Common myeloid progenitor, CD34-positive (primary cell): ENCODE data around the gene ELMO3.
A peak's percentile ranks its signal among the peaks of the same experiment; 100 is the strongest.

Experiments
- CTCF ChIA-PET: fragments of 350-600 bp; sonication (Branson Sonifier 250); formaldehyde crosslinking; loops from one replicate; lab custom pipeline; 2021; ENCODE audit warnings: antibody characterized with exemption; lab: Charles Lee
- POLR2A ChIA-PET: fragments of 350-600 bp; sonication (Branson Sonifier 250); formaldehyde crosslinking; loops from one replicate; lab custom pipeline; 2021; ENCODE audit warnings: antibody characterized with exemption; lab: Charles Lee
- DNase-seq, 3 donors: peaks; one replicate each; pipeline versions ENCODE4 v3.0.0 to v3.0.0-alpha.2; 2013
- H3K27ac ChIP-seq, 2 experiments: 1 replicate in 1 of 2; 2 replicates in 1 of 2; pipeline ENCODE4 v1.7.0; 2013; ENCODE audit warnings: inconsistent platforms in 2 of 2, low read length in 2 of 2, mild to moderate bottlenecking in 2 of 2, low read depth in 1 of 2, moderate library complexity in 1 of 2; ENCODE audit not compliant: severe bottlenecking in 2 of 2, insufficient read depth in 1 of 2, poor library complexity in 1 of 2
- H3K27me3 ChIP-seq, 5 experiments: replicated peaks in 2 of 5; 1 replicate in 3 of 5; 2 replicates in 2 of 5; pipeline versions ENCODE4 v1.6.1 to v1.7.0; 2013; ENCODE audit warnings: low read length in 4 of 5, mild to moderate bottlenecking in 2 of 5, moderate library complexity in 2 of 5, inconsistent platforms in 1 of 5; ENCODE audit not compliant: insufficient read depth in 5 of 5, control insufficient read depth in 4 of 5
- H3K36me3 ChIP-seq, 4 experiments: 1 replicate in 2 of 4; 2 replicates in 2 of 4; pipeline versions ENCODE4 v1.6.1 to v1.7.0; 2013; ENCODE audit warnings: low read length in 3 of 4, control low read depth in 1 of 4, mild to moderate bottlenecking in 1 of 4; ENCODE audit not compliant: control insufficient read depth in 4 of 4, insufficient read depth in 4 of 4
- H3K4me1 ChIP-seq, 4 experiments: 1 replicate in 3 of 4; 2 replicates in 1 of 4; pipeline versions ENCODE4 v1.6.1 to v1.7.1; 2013; ENCODE audit warnings: low read length in 3 of 4, mild to moderate bottlenecking in 3 of 4, control low read depth in 1 of 4, inconsistent platforms in 1 of 4, moderate library complexity in 1 of 4; ENCODE audit not compliant: control insufficient read depth in 4 of 4, insufficient read depth in 4 of 4; ENCODE audit errors: control extremely low read depth in 1 of 4
- H3K4me3 ChIP-seq, 7 experiments: 1 replicate in 4 of 7; 2 replicates in 3 of 7; pipeline versions ENCODE4 v1.5.1 to v1.7.0; 2013; ENCODE audit warnings: mild to moderate bottlenecking in 7 of 7, low read length in 6 of 7, moderate library complexity in 6 of 7, inconsistent platforms in 2 of 7, low read depth in 2 of 7, control low read depth in 1 of 7; ENCODE audit not compliant: insufficient read depth in 4 of 7, control insufficient read depth in 1 of 7; ENCODE audit errors: extremely low read depth in 1 of 7
- H3K9me3 ChIP-seq, 5 experiments: 1 replicate in 4 of 5; 2 replicates in 1 of 5; pipeline versions ENCODE4 v1.6.1 to v1.7.1; 2013; ENCODE audit warnings: low read length in 4 of 5, mild to moderate bottlenecking in 2 of 5, inconsistent platforms in 1 of 5, low read depth in 1 of 5, moderate library complexity in 1 of 5; ENCODE audit not compliant: control insufficient read depth in 4 of 5, insufficient read depth in 2 of 5; ENCODE audit errors: control extremely low read depth in 1 of 5
- WGBS: methylation state at CpG from one replicate; pipeline ENCODE4 v1.1.5; 2013; ENCODE audit not compliant: insufficient coverage; 5-methylcytosine and 5-hydroxymethylcytosine counted together

The ELMO3 gene

GRCh38 chr16:67215706-67216105 is 16.8 kb downstream of the ELMO3 start:
- peaks cover 0 to 35% (median 24%) of the 10 kb centered on the region in 4 experiments for H3K4me1 ChIP-seq
- no peaks in the 10 kb centered on the region for H3K27me3 ChIP-seq
- H3K4me3 ChIP-seq = no peak overlapping the region
- ChIA-PET POLR2A (no interaction called here), CTCF (interaction anchor here (1.3 to 1.6 kb wide), 2 partner anchors 8 to 15 kb away, joined by 4 to 6 read pairs; no protein-coding TSS in a partner anchor)
- H3K36me3 ChIP-seq = peaks cover 0 to 8% (median 2%) of the 10 kb centered on the region in 4 experiments
- no peak for DNase-seq
- H3K9me3 ChIP-seq = no peaks in the 10 kb centered on the region
- WGBS = 78% methylated on average over 5 of the region's 5 CpGs
- no peak overlapping the region for H3K27ac ChIP-seq

DNA sequence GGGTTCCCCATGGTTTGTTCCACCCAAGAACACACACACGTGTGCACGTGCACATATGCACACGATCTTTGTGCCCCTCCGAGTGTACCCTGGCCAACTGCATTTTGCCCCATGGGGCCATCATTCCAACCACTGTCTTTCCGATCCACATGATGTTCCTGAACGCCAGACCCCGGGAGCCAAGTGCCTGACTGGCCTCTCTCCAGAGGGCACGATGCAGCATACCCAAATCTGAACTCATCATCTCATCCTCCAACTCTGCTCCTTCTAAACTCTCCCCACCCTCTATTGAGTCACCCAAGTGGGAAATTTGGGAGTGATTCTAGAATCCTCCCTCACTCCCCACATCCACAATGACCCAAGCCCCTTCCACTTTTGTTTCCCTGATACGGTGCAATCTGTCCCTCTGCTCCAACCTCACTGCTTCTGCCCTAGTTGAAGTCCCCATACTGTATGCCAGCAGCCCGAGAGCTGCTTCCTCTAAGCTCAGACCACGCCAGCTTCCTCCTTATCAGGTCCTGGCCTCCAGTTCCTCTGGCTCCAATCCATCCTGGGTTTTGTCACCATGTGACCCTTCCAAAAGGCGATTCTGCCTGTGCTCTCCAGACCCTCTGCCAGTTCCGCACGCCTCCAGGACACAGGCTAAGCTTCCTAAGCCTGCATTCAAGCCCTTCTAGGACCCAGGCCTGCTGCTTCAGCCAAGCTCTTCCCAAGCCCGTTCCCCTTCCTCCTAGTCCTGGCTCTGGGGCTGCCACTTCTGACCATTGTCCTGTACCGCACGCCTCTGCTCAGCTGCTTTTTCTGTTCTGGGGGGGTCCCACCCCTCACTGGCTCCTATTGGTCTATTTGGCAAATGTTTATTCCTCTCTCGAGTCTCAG is 17.9 kb downstream of the ELMO3 start:
- Histone ChIP-seq H3K36me3 (peaks cover 0 to 7% (median 0%) of the 10 kb centered on the region in 4 experiments), H3K4me1 (peaks cover 0 to 35% (median 24%) of the 10 kb centered on the region in 4 experiments), H3K9me3 (no peaks in the 10 kb centered on the region), H3K27me3 (no peaks in the 10 kb centered on the region), H3K4me3 (peak overlapping the region in 2 of 7 experiments; percentile 19 to 59), H3K27ac (peak overlapping the region in 1 of 2 experiments; percentile 55)
- POLR2A ChIA-PET = interaction anchor here (0.8 to 1.3 kb wide), 2 partner anchors 14 to 29 kb away, joined by 3 to 4 read pairs; no protein-coding TSS in a partner anchor
- CTCF ChIA-PET = interaction anchor here (0.6 to 3.1 kb wide), 5 partner anchors 10 to 44 kb away, joined by 3 to 13 read pairs (median 5); partner anchors contain the start of gene TMEM208
- WGBS = 26% methylated on average over 18 of the region's 18 CpGs
- DNase-seq = peak; percentile 49 to 72 (median 67)

- Histone ChIP-seq H3K36me3 (peaks cover 3 to 12% (median 8%) of the 10 kb centered on the region in 4 experiments), H3K27ac (peak overlapping the region in 1 of 2 experiments; percentile 18), H3K4me1 (peaks cover 11 to 42% (median 33%) of the 10 kb centered on the region in 4 experiments), H3K27me3 (no peaks in the 10 kb centered on the region), H3K4me3 (peak overlapping the region in 2 of 7 experiments; percentile 1 to 19), H3K9me3 (no peaks in the 10 kb centered on the region)
- WGBS = 0% methylated on average over 3 of the region's 3 CpGs
- ChIA-PET POLR2A (interaction anchor here (1.3 kb wide), 1 partner anchor 20 kb away, joined by 3 read pairs; no protein-coding TSS in a partner anchor), CTCF (interaction anchor here (0.7 to 1.2 kb wide), 7 partner anchors 8 to 64 kb away, joined by 3 to 4 read pairs (median 3); partner anchors contain the start of gene FHOD1)
- DNase-seq = no peak
These were observed 25.1 kb downstream of the ELMO3 start for GRCh38 chr16:67223992-67224391.

DNA sequence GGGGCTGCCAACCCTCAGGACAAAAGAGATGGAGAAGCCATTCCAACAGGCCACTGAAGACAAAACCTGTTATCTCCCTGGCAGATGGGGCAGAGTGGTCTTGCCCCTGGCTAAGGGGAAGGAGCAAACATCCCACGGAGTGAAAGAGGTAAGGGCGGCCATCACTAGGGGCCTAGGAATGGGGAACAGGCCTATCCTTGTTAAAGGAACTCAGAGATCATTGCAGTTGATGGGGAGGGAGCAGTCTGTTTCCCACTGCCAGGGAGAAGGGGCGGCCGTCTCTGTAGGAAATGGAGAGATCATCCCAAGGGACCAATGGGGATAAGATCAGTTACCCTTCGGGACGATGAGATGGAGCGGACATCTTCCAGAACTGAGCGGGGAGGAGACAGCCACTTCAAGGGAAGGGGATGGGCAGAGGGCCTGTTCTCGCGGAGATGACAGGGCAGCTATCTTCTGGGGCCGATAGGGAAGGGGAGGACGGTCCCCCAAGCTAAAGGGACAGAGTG is 27.4 kb downstream of the ELMO3 start:
- peak overlapping the region; percentile 47 to 88 for H3K27ac ChIP-seq
- peaks cover 11 to 42% (median 32%) of the 10 kb centered on the region in 4 experiments for H3K4me1 ChIP-seq
- no peaks in the 10 kb centered on the region for H3K9me3 ChIP-seq
- H3K27me3 ChIP-seq = no peaks in the 10 kb centered on the region
- ChIA-PET CTCF (interaction anchor here (0.6 to 10.7 kb wide), 13 partner anchors 9 to 288 kb away, joined by 3 to 108 read pairs (median 4); partner anchors contain the start of genes ELMO3, EXOC3L1, FHOD1 and SLC9A5), POLR2A (interaction anchor here (1.4 to 3.6 kb wide), 3 partner anchors 12 to 19 kb away, joined by 5 to 42 read pairs (median 6); partner anchors contain the start of gene FHOD1)
- WGBS = 8% methylated on average over 12 of the region's 12 CpGs
- H3K36me3 ChIP-seq = peaks cover 3 to 35% (median 30%) of the 10 kb centered on the region in 4 experiments
- H3K4me3 ChIP-seq = peak overlapping the region; percentile 47 to 97 (median 90)
- DNase-seq = no peak

DNA sequence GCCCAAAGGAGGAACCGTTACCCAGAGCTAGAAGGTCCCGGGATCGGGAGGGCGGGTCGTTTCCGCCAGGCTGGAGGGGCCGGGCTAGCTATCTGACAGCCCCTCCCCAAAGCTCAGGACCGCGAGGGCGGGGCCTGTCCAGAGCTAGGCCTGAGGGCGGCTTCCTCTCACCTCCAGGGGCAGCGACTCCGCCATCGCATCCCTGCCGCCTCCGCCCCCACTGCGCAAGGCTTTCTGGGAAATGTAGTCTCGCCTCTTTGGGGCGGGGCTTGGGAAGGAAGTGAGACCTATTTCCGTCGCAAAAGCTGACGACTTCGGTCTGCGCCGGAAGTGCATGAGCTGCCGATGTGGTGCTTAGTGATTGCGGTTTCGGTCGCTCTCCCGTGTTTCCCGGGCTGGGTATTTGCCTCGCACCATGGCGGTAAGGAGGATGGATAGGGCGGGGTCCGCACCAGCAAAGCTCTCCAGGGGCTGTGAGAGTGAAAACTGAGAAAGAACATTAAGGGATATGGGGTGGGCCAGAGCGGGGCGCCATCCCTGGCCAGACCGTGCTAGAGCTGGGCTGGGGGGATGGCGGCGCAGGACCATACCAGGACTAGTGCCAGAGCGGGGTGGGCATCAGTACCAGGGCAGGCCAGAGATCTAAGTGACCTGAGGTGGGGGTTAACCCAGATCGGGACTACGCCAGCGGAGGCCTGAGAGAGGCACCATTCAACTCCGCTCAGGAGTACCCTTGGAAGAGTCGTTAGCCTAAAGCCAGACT is 28.1 kb downstream of the ELMO3 start, which contains the start of gene TMEM208:
TMEM208 (plus strand) TSS at position 327 of the 763 bp plus-strand sequence; CDS start at position 416, 89 bp downstream.
- no peaks in the 10 kb centered on the region for H3K27me3 ChIP-seq
- peak within 1 kb of the TSS; percentile 74 to 88 for H3K27ac ChIP-seq
- H3K4me3 ChIP-seq = peak within 1 kb of the TSS; percentile 80 to 97 (median 90)
- H3K4me1 ChIP-seq = peaks cover 11 to 42% (median 32%) of the 10 kb centered on the region in 4 experiments
- DNase-seq = peak; percentile 99
- no peaks in the 10 kb centered on the region for H3K9me3 ChIP-seq
- 0% methylated on average over 42 of the region's 46 CpGs for WGBS
- ChIA-PET CTCF (interaction anchor here (0.6 to 10.7 kb wide), 13 partner anchors 9 to 288 kb away, joined by 3 to 108 read pairs (median 5); partner anchors contain the start of genes EXOC3L1, FHOD1 and SLC9A5), POLR2A (interaction anchor here (1.4 to 3.6 kb wide), 3 partner anchors 12 to 19 kb away, joined by 5 to 42 read pairs (median 6); partner anchors contain the start of gene FHOD1)
- H3K36me3 ChIP-seq = peaks cover 3 to 42% (median 36%) of the 10 kb centered on the region in 4 experiments

- H3K4me1 ChIP-seq = peaks cover 11 to 42% (median 32%) of the 10 kb centered on the region in 4 experiments
These were observed 28.6 kb downstream of the ELMO3 start for GRCh38 chr16:67227567-67227921.

More at GRCh38 chr16:67227567-67227921, 28.6 kb downstream of the ELMO3 start:
- Histone ChIP-seq H3K27ac (peak overlapping the region; percentile 74 to 88), H3K9me3 (no peaks in the 10 kb centered on the region), H3K4me3 (peak overlapping the region; percentile 80 to 97 (median 90)), H3K36me3 (peaks cover 3 to 45% (median 38%) of the 10 kb centered on the region in 4 experiments), H3K27me3 (no peaks in the 10 kb centered on the region)
- POLR2A ChIA-PET = interaction anchor here (1.4 to 3.6 kb wide), 3 partner anchors 11 to 18 kb away, joined by 5 to 42 read pairs (median 6); partner anchors contain the start of gene FHOD1
- no peak for DNase-seq
- CTCF ChIA-PET = interaction anchor here (1.1 to 10.7 kb wide), 6 partner anchors 8 to 19 kb away, joined by 4 to 108 read pairs (median 8); partner anchors contain the start of genes FHOD1 and SLC9A5
- WGBS = 20% methylated on average over 12 of the region's 12 CpGs
